K562 (cell line): ENCODE data around the gene TMEM141. TPM values are rescaled to one million over a fixed set of nuclear protein-coding genes. Genes with fewer than 3 reads are reported as not detected.

Experiments
- ARID2 ChIP-seq: fragments of 450-650 bp; IDR thresholded peaks from 2 replicates; pipeline ENCODE4 v1.6.1; 2017; ENCODE audit warnings: antibody characterized with exemption, mild to moderate bottlenecking
- ATF1 ChIP-seq, 2 experiments: fragments of 450-650 bp in 1 of 2; IDR thresholded peaks; 2 replicates each; pipeline ENCODE4 v1.6.1; 2016; ENCODE audit warnings: missing compliant biosample characterization in 1 of 2, missing genetic modification characterization in 1 of 2
- BCLAF1 ChIP-seq, 2 experiments: fragments of 450-650 bp in 1 of 2; IDR thresholded peaks; 2 replicates each; pipeline ENCODE4 v1.6.1; 2011 to 2017; ENCODE audit warnings: low read depth in 2 of 2, antibody characterized with exemption in 1 of 2, borderline replicate concordance in 1 of 2, low read length in 1 of 2, mild to moderate bottlenecking in 1 of 2, mixed read lengths in 1 of 2; ENCODE audit not compliant: control insufficient read depth in 1 of 2
- CBX2 ChIP-seq: fragments of 200-600 bp; sonication (generic); IDR thresholded peaks from one replicate; pipeline ENCODE4 v1.6.1; 2012; ENCODE audit warnings: mild to moderate bottlenecking, low read length, inconsistent platforms; ENCODE audit not compliant: insufficient read depth, poor library complexity, severe bottlenecking
- CSDE1 ChIP-seq, 2 experiments: fragments of 450-650 bp; IDR thresholded peaks; 2 replicates each; pipeline ENCODE4 v1.6.1; 2016; ENCODE audit warnings: mild to moderate bottlenecking in 1 of 2
- DDX20 ChIP-seq: fragments of 450-650 bp; IDR thresholded peaks from 2 replicates; pipeline ENCODE4 v1.6.1; 2016; ENCODE audit warnings: missing genetic modification characterization, low read depth, mild to moderate bottlenecking, missing compliant biosample characterization, moderate library complexity
- DEAF1 ChIP-seq: fragments of 450-650 bp; formaldehyde crosslinking; IDR thresholded peaks from 2 replicates; pipeline ENCODE4 v1.4.0; 2020; ENCODE audit warnings: mild to moderate bottlenecking, moderate library complexity
- HDAC1 ChIP-seq, 2 experiments: fragments of 450-650 bp; IDR thresholded peaks; 2 replicates each; pipeline ENCODE4 v1.6.1; 2016 to 2017; ENCODE audit warnings: inconsistent platforms in 1 of 2, mild to moderate bottlenecking in 1 of 2, moderate library complexity in 1 of 2
- HLTF ChIP-seq: fragments of 450-650 bp; IDR thresholded peaks from 2 replicates; pipeline ENCODE4 v1.6.1; 2016
- JUN ChIP-seq, 2 experiments: sonication (generic) in 1 of 2; formaldehyde crosslinking in 1 of 2; IDR thresholded peaks; 2 replicates each; pipeline versions ENCODE4 v1.6.1 to v1.8.0; 2012 to 2022; ENCODE audit warnings: borderline replicate concordance in 2 of 2, mild to moderate bottlenecking in 2 of 2, improper control_type of control experiment in 1 of 2, low read depth in 1 of 2, low read length in 1 of 2, missing genetic modification reagents in 1 of 2
- NFIX ChIP-seq: fragments of 250-450 bp; sonication (Bioruptor Pico); IDR thresholded peaks from 2 replicates; pipeline ENCODE4 v1.4.0; 2020; ENCODE audit warnings: low read depth, mild to moderate bottlenecking, moderate library complexity
- RFX7 ChIP-seq: fragments of 250-450 bp; sonication (Bioruptor Pico); IDR thresholded peaks from 2 replicates; pipeline ENCODE4 v1.5.1; 2021; ENCODE audit warnings: mild to moderate bottlenecking
- RNF2 ChIP-seq: sonication (generic); IDR thresholded peaks from 2 replicates; pipeline ENCODE4 v1.6.1; 2016
- SMC3 ChIP-seq: conservative IDR thresholded peaks from 2 replicates; pipeline ENCODE4 v1.6.1; 2011; ENCODE audit warnings: low read depth, low read length, improper control_type of control experiment; ENCODE audit not compliant: insufficient read depth
- STAT6 ChIP-seq: sonication (generic); formaldehyde crosslinking; IDR thresholded peaks from 2 replicates; pipeline ENCODE4 v1.8.1; 2023; ENCODE audit warnings: mild to moderate bottlenecking, missing genetic modification reagents
- TRIM24 ChIP-seq, 2 experiments: fragments of 450-650 bp; IDR thresholded peaks; 2 replicates each; pipeline ENCODE4 v1.6.1; 2016
- YBX1 ChIP-seq: fragments of 450-650 bp; IDR thresholded peaks from 2 replicates; pipeline ENCODE4 v1.7.1; 2016; ENCODE audit warnings: mild to moderate bottlenecking
- YY1 ChIP-seq, 3 experiments: IDR thresholded peaks; 2 replicates each; pipeline ENCODE4 v1.6.1; 2011; ENCODE audit warnings: low read length in 2 of 3, mild to moderate bottlenecking in 2 of 3, moderate library complexity in 2 of 3, borderline replicate concordance in 1 of 3, control low read depth in 1 of 3, low read depth in 1 of 3; ENCODE audit not compliant: insufficient read depth in 3 of 3, insufficient replicate concordance in 2 of 3, control insufficient read depth in 1 of 3, insufficient read length in 1 of 3; ENCODE audit errors: extremely low read depth in 1 of 3
- ZNF316 ChIP-seq: fragments of 450-650 bp; IDR thresholded peaks from 2 replicates; pipeline ENCODE4 v1.6.1; 2016
- polyA plus RNA-seq, 8 experiments: library from polyadenylated mRNA; depleted of rRNA in 4 of 8; stranded (reverse) in 5 of 8; unstranded in 3 of 8; fragments of >200 nt; fragmentation: Nextera tagmentation in 2 of 8; fragmentation: Illumina TruSeq in 1 of 8; extraction: Ambion mirVana in 2 of 8; extraction: Trizol in 1 of 8; gene quantifications; 2 replicates each; pipeline versions ENCODE4 v1.2.1 to v1.2.3, GENCODE V29; 2011 to 2014; ENCODE audit warnings: inconsistent platforms in 1 of 8, missing spikeins in 1 of 8
- total RNA-seq, 7 experiments: library from RNA; depleted of rRNA in 6 of 7; stranded (reverse); fragments of >200 nt in 6 of 7; fragmentation: Illumina TruSeq in 2 of 7; extraction: Trizol in 2 of 7; gene quantifications; 2 replicates each; pipeline versions ENCODE4 v1.2.1 to v1.2.3, GENCODE V29; 2011 to 2021; ENCODE audit warnings: low replicate concordance in 1 of 7

The TMEM141 gene
- total and polyA plus RNA-seq, 9 of the 15 experiments (the other 6 are each of a cell fraction or from before 2014, with no cell fraction given), result 21.5 to 123 (median 74.8) TPM

GRCh38 chr9:136787690-136788400 lies 3.3 kb upstream of the TMEM141 start (continued):
- TF ChIP-seq YY1 (IDR thresholded peaks at IDR 0.05; ENCODE audit: borderline replicate concordance in 1 of 3, control insufficient read depth in 1 of 3, extremely low read depth in 1 of 3, insufficient read depth in 3 of 3, insufficient read length in 1 of 3, insufficient replicate concordance in 2 of 3, low read depth in 1 of 3, low read length in 2 of 3) (peak in 1 of 3 experiments; percentile 22), TRIM24 (IDR thresholded peaks at IDR 0.05) (no peak), HLTF (no peak), BCLAF1 (IDR thresholded peaks at IDR 0.05; ENCODE audit: borderline replicate concordance in 1 of 2, control insufficient read depth in 1 of 2, low read depth in 2 of 2, low read length in 1 of 2) (no peak), HDAC1 (IDR thresholded peaks at IDR 0.05) (0 out of 4 replicates have a peak, but pooled peaks of 1 of the 2 experiments have one; percentile 27), ATF1 (CRISPR knock-in tag; IDR thresholded peaks at IDR 0.05) (no peak), ATF1 (tag; IDR thresholded peaks at IDR 0.05) (peak; percentile 10; the same call in 1 of the 2 replicates), SMC3 (peak; percentile 59), DEAF1 (peak; percentile 88), JUN (IDR thresholded peaks at IDR 0.05; ENCODE audit: borderline replicate concordance, low read depth, low read length) (no peak), JUN (CRISPR knock-in tag; IDR thresholded peaks at IDR 0.05; ENCODE audit: borderline replicate concordance) (no peak), ZNF316 (peak; percentile 54; the same call in 1 of the 2 replicates), STAT6 (CRISPR knock-in tag) (no peak), NFIX (CRISPR knock-in tag) (peak; percentile 56; the same call in 1 of the 2 replicates), ARID2 (no peak), YBX1 (no peak), CBX2 (no peak), RNF2 (no peak), RFX7 (CRISPR knock-in tag) (no peak), DDX20 (tag) (no peak), CSDE1 (IDR thresholded peaks at IDR 0.05) (no peak)
